Lower leg skin (tissue), 4 donors: ENCODE measurements around the gene NDRG3. TPM values are rescaled to one million over a fixed set of nuclear protein-coding genes. Genes with fewer than 3 reads are reported as not detected.

Experiments used
- DNase-seq, 2 donors: peaks; one replicate each; pipeline ENCODE4 v3.0.0-alpha.2; 2019; ENCODE audit warnings: low spot score in 2 of 2
- H3K4me3 ChIP-seq: fragments of 200-600 bp; sonication (generic); 2 replicates; pipeline ENCODE4 v1.5.1; 2017; ENCODE audit warnings: mild to moderate bottlenecking, low read depth; ENCODE audit not compliant: poor library complexity, severe bottlenecking
- POLR2A ChIP-seq, 2 donors: fragments of 450-650 bp; IDR thresholded peaks; one replicate each; pipeline ENCODE4 v1.6.1; 2016 to 2017; ENCODE audit warnings: antibody characterized with exemption in 2 of 2, mild to moderate bottlenecking in 1 of 2, moderate library complexity in 1 of 2
- WGBS, 2 donors: methylation state at CpG; one replicate each; pipeline ENCODE4 v1.1.5; 2018; 5-methylcytosine and 5-hydroxymethylcytosine counted together
- intact Hi-C: fragments of 100-400 bp; cut with DNase I; formaldehyde crosslinking; loops from one replicate; pipeline ENCODE4 v1.15.0; 2023; ENCODE audit warnings: low total_unique reads
- total RNA-seq, 4 donors: library from RNA; depleted of rRNA; stranded (reverse); fragments of >200 nt; gene quantifications; one replicate each; pipeline ENCODE4 v1.1.0, GENCODE V29; 2016
- TF ChIP-seq, protein P1 (sequence below), 3 donors: fragments of 450-650 bp; IDR thresholded peaks; one replicate each; pipeline ENCODE4 v1.5.1; 2016; ENCODE audit warnings: antibody characterized with exemption in 3 of 3, mild to moderate bottlenecking in 3 of 3, moderate library complexity in 2 of 3

NDRG3 gene
- total RNA-seq, 4 donors from 2014 or later = 16.6 to 21.8 (median 19.8) TPM

GRCh38 chr20:36778831-36779655, 33.2 kb upstream of the NDRG3 start:
- 65 to 78% methylated on average over 3 of the region's 3 CpGs for WGBS, 2 donors
- no peak overlapping the region for H3K4me3 ChIP-seq
- DNase-seq = no peak
- intact Hi-C loops = no loop called here
- TF ChIP-seq POLR2A (IDR thresholded peaks at IDR 0.05) = no peak
- TF ChIP-seq, protein P1, sequence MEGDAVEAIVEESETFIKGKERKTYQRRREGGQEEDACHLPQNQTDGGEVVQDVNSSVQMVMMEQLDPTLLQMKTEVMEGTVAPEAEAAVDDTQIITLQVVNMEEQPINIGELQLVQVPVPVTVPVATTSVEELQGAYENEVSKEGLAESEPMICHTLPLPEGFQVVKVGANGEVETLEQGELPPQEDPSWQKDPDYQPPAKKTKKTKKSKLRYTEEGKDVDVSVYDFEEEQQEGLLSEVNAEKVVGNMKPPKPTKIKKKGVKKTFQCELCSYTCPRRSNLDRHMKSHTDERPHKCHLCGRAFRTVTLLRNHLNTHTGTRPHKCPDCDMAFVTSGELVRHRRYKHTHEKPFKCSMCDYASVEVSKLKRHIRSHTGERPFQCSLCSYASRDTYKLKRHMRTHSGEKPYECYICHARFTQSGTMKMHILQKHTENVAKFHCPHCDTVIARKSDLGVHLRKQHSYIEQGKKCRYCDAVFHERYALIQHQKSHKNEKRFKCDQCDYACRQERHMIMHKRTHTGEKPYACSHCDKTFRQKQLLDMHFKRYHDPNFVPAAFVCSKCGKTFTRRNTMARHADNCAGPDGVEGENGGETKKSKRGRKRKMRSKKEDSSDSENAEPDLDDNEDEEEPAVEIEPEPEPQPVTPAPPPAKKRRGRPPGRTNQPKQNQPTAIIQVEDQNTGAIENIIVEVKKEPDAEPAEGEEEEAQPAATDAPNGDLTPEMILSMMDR (IDR thresholded peaks at IDR 0.05) = no peak

GRCh38 chr20:36777576-36777975, 31.7 kb upstream of the NDRG3 start:
- TF ChIP-seq, protein P1 (IDR thresholded peaks at IDR 0.05) = no peak
- no peak for TF ChIP-seq POLR2A (IDR thresholded peaks at IDR 0.05)
- WGBS, 2 donors = 68 to 73% methylated on average over 3 of the region's 3 CpGs
- intact Hi-C loops = no loop called here
- no peak for DNase-seq
- H3K4me3 ChIP-seq = no peak overlapping the region

DNA sequence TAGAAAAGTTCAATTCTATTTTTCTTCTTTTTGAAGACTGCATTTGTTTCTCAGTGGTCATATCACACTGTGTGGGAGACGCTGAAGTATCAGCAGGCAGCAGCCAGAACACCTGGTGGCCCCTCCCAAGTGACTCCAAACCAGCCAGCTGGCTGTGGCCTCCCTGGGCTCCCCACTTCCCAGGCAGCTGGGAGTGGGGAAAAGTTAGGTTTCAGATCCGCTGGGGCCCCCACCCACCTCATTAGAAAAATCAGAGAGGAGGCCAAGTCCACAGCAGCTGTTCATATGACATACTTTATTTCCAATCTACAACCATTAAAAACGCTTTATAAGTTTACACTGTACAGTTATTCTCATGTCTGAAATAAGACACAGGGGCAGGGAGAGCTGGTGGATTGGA, 31.3 kb upstream of the NDRG3 start:
- intact Hi-C loops = no loop called here

DNA sequence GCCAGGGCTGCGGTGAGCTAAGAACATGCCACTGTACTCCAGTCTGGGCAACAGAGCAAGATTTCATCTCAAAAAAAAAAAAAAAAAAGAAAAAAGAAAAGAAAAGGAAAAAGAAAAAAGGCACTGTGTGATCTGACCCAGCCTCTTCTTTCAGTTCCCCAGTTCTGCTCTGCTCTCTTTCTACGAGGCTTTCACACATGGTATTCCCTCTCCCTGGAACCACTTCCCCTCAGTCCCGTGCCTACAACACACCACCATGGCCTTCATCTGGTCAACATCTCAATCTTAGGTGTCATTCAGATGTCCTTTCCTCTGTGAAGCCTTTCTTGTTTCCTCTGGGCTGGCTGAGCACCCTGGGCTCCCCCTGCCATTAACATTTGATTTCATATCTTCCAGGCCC, 29.9 kb upstream of the NDRG3 start:
- 80 to 83% methylated on average over 3 of the region's 3 CpGs for WGBS, 2 donors
- no peak overlapping the region for H3K4me3 ChIP-seq
- TF ChIP-seq, protein P1 (IDR thresholded peaks at IDR 0.05) = no peak
- no peak for TF ChIP-seq POLR2A (IDR thresholded peaks at IDR 0.05)
- intact Hi-C loops = no loop called here
- no peak for DNase-seq

More for the DNA sequence above, 31.3 kb upstream of the NDRG3 start:
- DNase-seq = no peak
- WGBS, 2 donors = 45 to 50% methylated on average over 3 of the region's 3 CpGs
- no peak overlapping the region for H3K4me3 ChIP-seq
- TF ChIP-seq, protein P1 (IDR thresholded peaks at IDR 0.05) = no peak
- TF ChIP-seq POLR2A (IDR thresholded peaks at IDR 0.05) = no peak

GRCh38 chr20:36775196-36775595, 29.3 kb upstream of the NDRG3 start:
- no peak overlapping the region for H3K4me3 ChIP-seq
- intact Hi-C loops = no loop called here
- TF ChIP-seq, protein P1 (IDR thresholded peaks at IDR 0.05) = no peak
- no peak for TF ChIP-seq POLR2A (IDR thresholded peaks at IDR 0.05)
- WGBS, 2 donors = 56 to 74% methylated on average over 2 of the region's 2 CpGs
- no peak for DNase-seq
